Measurements from ENCODE around the gene NSMF.
A peak's percentile ranks its signal among the peaks of the same experiment; 100 is the strongest.

The NSMF gene

DNA sequence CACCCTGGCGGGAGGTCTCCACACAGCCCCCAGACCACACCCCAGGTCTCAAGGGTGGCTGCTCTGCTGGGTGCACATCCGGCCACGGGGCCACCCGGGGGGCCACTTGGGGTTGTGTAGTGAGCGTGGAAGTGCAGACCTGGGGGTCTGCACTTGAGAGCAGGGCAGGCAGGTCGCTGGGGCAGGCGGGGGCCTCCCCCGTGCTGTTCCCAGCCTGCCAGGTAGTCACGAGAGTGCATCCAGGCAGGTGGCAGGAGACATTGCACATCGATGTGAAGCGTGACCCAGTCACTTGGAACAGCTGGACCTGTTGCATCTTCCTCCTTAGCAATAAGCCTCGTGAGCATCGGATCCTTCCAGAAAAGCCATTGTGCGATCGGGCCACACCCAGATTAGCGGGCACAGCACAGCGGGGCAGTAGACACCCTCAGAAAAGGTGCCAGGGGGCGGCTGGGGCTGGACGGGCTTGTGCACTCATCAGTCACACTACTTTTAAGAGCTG lies 13.2 kb downstream of the NSMF start:
- no peak for DNase-seq

DNA sequence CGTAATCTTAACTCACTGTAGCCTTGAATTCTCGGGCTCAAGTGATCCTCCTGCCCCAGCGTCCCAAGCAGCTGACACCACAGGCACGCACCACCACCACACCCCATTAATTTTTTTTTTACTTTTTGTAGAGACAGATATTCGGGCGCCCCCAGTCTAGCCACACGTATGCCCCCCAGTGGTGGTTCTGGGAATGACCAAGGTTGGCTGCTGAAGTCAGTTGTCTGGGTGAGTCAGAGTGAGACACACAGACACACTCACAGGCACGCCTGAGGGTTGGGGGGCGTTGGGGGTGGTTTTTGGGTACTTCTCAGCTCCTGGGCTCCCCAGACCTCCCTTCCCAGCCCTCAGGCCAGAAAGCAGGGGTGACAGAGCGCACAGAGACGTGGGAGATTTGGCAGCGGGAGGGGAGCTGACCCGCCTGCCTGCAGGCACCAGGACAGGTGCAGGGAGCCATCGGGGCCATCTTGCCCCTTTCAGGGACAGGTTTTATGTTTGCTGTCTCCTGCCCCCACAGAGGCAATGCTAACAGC lies 13.8 kb downstream of the NSMF start:
- DNase-seq: peak; percentile 78

GRCh38 chr9:137444106-137444790 lies 14.9 kb downstream of the NSMF start:
- DNase-seq: no peak

GRCh38 chr9:137441935-137442321 lies 17.2 kb downstream of the NSMF start:
- no peak for DNase-seq

- DNase-seq: peak; percentile 97
Observed at GRCh38 chr9:137441289-137441934, 17.7 kb downstream of the NSMF start, which contains the start of gene ENTPD8. Gene ENTPD8 (minus strand): TSS chr9:137441357. CDS start chr9:137438285, 3,072 bp downstream.

DNA sequence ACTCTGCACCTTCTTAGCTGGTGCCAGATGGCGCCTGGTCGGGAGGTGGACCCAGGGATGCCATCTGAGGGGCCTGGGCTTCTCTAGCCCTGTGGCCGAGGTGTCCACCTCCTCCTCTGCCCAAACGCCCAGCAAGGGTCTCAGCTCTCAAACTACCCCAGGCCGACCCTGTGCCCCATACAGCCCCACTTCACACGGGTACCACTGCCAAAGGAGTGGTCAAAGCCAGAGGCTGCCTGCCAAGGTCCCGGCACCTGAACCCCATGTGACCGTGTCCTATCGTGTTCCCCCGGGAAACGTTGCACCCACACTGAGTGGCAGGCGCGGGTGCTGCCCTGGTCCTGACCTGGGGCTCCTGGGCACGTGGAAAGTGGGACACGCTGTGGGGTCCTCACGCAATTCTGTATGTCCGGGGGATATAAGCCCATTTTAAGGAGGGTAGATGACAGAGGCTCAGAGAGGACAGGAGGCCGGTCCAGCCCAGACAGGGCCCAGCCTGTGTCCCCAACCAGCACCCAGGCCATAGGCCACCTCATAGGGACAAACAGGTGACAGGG lies 19.9 kb downstream of the NSMF start:
- DNase-seq: no peak

GRCh38 chr9:137438591-137439157 lies 20.5 kb downstream of the NSMF start:
- no peak for DNase-seq

DNA sequence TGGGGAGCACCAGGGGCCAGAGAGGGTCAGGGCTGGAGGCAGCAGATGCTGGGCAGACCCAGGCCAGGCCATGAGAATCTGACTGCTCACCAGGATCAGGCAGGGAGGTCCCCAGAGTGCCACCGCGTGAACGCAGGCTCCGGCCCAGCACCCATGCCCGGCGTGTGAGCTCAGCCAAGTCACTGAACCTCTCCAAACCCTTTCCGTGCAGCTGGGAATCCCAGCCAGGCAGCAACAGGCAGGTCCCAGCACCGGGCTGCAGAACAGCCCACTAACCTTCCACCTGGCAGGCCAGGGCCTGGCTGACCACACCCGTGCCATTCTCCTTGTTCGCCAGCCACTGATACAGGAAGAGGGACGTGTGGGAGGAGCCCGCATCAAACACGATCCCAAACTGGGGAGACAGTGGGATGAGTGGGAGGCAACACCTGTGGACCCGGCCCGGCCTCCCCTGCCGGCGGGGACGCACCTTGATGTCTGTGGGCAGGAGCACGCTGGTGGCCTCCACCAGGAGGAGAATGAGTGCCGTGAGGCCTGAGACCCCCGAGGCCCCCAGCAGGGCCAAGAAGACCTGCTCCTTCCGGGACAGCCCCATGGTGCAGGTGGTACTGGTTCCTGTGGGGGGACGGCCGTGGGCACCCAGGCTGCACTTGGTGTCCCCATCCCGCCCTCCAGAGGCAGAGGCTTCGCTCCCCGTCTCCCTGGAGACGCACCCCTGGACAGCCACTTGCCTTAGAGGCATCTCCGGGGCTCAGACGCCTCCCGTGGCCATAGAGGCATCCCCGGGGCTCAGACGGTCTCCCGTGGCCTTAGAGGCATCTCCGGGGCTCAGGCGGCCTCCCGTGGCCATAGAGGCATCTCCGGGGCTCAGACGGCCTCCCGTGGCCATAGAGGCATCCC lies 21.2 kb downstream of the NSMF start:
- DNase-seq: no peak

GRCh38 chr9:137436761-137437600 lies 22.2 kb downstream of the NSMF start:
- DNase-seq: no peak

DNA sequence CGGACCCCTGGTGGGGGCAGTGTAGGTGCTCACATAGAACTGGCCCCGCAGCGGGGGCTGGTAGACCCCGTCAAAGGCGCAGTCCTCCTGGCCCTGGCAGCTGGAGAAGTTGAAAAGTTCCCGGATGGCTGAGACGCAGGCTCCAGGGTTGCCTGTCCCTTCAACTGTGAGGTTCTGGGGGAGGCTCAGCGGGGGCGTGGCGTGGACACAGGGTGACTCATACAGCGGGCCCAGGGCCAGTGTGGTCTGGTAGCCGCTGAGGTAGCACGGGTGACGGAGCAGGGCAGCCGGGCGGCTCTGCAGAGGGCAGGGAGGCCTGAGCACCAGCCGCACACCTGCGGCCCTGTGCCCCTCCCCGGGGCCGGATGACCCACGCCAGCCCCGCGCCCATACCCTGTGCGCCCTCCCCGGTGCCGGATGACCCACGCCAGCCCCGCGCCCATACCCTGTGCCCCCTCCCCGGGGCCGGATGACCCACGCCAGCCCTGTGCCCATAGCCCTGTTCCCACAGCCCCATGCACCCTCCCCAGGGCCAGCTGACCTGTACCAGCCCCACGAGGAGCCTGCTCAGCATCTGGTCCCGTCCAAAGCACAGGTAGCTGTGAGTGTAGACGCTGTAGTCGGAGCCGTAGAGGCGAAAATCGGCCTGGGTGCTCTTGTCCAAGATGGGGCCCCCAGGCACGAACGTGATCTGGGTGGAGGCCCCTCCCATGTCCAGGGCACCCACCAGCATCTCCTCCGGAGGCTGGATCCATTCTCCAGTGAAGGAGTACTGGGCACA lies 23.0 kb downstream of the NSMF start:
- no peak for DNase-seq

DNA sequence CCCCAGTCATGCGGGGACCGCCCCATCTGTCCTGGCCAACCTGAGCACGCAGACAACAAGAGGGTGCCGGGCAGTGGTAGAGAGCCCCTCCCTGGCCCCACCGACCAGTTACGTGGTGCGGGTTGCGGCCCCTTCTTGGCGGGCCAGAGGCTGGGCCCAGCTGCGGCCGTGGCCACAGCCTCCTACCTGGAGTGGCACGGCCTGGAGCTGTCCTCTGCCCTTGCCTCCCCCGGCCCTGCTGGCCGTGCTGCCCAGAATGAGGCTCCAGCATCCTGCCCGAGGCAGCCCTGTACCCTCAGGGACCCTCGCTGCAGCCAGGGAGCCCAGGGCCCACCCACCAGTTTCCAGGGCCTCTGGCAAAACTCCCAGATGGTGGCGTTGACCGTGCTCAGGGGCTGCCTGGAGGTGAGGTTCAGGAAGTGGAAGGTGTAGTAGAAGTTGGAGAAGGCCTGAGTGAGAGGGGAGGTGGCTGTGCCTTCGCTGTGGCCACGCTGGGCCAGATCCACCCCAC lies 23.7 kb downstream of the NSMF start:
- no peak for DNase-seq

DNA sequence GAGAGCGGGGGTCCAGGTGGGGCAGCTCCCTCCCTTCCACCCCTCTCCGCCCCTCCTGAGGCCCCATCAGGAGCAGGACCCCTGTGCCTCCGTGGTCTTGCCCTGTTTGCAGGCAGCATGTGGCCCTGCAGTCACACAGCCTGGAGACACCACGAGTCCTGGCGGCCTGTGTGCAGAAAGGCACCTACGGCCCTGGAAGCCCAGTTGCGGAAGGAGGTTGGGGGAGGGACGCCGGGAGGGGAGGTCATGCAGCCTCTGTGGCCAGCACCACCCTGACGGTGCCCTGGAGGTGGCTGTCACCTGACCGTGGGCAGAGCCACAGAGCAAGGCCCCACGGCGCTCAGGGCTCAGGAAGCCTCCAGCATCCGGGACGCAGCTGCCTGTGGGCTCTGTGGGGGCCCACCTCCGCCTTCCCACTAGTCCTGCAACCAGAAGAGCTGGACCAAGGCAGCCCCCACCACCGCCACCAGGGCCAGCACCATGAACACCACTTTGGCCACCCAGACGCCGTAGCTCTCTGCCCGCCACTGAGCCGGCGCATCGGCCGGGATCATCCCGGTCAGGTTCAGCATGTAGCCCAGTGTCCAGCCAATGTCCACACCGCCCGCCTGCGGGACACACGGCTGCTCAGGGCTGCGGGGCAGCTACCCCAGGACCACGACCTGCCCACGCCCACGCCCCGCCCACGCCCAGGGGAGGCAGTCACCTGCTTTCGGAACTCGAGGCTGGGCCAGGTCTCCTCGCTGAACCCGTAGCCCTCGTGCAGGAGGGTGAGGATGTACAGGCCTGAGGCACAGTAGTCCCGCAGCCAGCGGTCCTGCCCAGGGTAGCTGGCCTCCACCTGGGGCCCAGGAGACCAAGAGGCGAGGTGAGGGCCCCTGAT lies 24.4 kb downstream of the NSMF start:
- no peak for DNase-seq

DNA sequence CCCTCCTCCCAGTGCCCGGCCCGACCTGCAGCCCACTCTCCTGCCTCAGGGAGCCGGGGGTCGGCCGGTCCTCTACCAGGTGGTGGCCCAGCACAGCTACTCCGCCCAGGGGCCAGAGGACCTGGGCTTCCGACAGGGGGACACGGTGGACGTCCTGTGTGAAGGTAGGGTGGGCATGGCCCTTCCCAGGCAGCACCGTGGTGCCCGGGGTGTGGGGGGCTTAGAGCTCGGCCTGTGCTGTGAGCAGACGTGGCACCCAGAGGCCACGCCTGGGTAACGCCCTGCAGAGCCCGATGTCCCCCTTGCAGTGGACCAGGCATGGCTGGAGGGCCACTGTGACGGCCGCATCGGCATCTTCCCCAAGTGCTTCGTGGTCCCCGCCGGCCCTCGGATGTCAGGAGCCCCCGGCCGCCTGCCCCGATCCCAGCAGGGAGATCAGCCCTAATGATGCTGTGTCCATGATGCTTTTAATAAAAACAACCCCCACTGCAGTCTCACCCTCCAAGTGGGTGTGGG lies 25.2 kb downstream of the NSMF start:
- no peak for DNase-seq

DNA sequence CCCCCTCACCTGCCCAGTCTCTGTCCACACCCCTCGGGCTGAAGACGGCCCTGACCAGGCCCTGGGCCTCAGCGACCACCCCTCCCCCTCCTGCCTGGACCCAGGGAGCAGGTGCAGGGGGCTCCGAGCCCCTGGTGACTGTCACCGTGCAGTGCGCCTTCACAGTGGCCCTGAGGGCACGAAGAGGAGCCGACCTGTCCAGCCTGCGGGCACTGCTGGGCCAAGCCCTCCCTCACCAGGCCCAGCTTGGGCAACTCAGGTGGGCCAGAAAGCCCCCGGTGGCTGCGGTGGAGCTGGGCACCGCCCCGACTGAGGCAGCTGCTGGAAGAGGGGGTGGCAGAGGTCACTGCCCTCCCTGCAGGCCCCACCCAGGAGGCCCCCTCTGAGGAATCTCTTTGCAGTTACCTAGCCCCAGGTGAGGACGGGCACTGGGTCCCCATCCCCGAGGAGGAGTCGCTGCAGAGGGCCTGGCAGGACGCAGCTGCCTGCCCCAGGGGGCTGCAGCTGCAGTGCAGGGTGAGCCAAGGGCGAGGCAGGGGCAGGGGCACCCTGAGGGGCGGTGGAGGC lies 25.7 kb downstream of the NSMF start:
- DNase-seq: no peak

GRCh38 chr9:137432687-137433348 lies 26.3 kb downstream of the NSMF start:
- no peak for DNase-seq

DNA sequence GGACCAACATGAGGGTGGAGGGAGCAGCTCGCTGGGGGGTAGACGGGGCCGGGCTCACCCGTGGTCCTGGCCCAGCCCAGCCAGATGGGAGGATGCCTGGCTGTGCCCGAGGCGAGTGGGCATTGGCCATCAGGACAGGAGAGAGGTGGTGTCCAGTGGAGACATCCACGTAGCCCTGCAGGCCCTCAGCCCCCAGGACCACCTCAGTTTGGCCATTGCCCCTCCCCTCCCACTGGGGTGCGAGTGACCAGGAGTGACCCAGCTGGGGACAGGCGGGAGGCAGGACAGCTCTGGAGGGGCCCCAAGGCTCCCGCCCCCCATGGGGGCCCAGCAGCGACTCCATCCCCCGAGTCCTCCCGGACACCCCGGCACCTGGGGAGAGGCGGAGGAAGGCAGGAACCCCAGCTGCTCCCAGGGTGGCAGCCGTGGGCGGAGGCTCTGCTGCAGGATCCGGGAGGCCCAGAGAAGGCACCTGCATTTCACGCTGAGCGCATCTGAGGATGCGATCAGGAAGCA lies 27.7 kb downstream of the NSMF start:
- no peak for DNase-seq

DNA sequence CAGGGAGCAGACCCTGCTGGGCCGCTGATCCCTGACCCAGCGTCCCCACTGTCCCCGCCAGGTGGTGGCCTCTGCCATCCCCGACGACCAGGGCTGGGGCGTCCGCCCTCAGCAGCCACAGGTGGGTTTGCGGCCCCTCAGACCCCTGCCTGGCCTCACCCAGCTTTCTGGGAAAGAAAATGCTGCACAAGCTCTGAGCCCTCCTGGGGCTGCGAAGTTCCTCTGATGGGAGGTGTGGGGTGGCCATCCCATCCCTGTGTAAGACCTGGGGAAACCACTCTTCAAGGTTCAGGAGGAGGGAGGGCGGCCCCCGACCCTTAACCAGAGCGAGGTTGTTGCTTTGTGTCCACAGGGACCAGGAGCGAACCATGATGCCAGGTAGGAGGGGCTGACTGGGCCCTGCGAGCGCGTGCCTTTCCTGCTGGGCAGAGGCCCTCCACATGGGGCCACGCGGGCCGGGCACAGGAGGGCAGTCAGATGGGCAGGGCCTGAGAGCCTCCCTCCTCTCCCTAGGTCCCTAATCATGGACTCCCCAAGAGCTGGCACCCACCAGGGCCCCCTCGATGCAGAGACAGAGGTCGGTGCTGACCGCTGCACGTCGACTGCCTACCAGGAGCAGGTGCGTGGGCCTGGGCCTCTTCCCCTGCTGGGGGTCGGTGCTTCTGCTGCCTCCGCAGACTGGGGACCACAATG lies 28.3 kb downstream of the NSMF start:
- DNase-seq: no peak
